ENCODE measurements around the gene CUL2.
"Not testable (repeated sequence)": the region's sequence is repeated elsewhere in the genome, so short reads cannot be mapped to it uniquely, and the experiment has no call there.

CUL2 gene

GRCh38 chr10:35103882-35104281 lies 13.7 kb upstream of the CUL2 start:
- no peak for DNase-seq
- TF ChIP-seq POLR2A (IDR thresholded peaks at IDR 0.05; ENCODE audit: low read length) (no peak), GATA1 (IDR thresholded peaks at IDR 0.05; ENCODE audit: low read depth, low read length) (no peak)

DNA sequence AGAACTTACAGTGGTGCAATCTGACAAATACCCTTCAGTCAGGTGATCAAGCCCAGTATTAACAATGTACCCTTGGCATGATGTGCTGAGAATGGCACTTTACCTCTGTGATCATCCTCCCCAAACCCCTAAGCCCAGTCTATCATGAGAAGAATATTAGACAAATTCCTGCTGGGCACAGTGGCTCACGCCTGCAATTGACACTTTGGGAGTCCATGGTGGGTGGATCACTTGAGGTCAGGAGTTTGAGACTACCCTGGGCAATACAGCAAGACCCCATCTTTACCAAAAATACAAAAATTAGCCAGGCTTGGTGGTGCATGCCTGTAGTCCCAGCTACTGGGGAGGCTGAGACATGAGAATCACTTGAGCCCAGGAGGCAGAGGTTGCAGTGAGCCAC lies 7.4 kb upstream of the CUL2 start:
- no peak for DNase-seq
- TF ChIP-seq POLR2A (IDR thresholded peaks at IDR 0.05; ENCODE audit: low read length) (no peak), GATA1 (IDR thresholded peaks at IDR 0.05; ENCODE audit: low read depth, low read length) (no peak)

- TF ChIP-seq GATA1 (IDR thresholded peaks at IDR 0.05; ENCODE audit: low read depth, low read length) (no peak), POLR2A (IDR thresholded peaks at IDR 0.05; ENCODE audit: low read length) (no peak)
- no peak for DNase-seq
Measured at GRCh38 chr10:35096312-35096711, 6.2 kb upstream of the CUL2 start.

- peak; percentile 22 to 23 for DNase-seq
- no peak for TF ChIP-seq POLR2A (IDR thresholded peaks at IDR 0.05; ENCODE audit: low read length)
- no peak for TF ChIP-seq GATA1 (IDR thresholded peaks at IDR 0.05; ENCODE audit: low read depth, low read length)
Measured at GRCh38 chr10:35092851-35093250, 2.7 kb upstream of the CUL2 start.

DNA sequence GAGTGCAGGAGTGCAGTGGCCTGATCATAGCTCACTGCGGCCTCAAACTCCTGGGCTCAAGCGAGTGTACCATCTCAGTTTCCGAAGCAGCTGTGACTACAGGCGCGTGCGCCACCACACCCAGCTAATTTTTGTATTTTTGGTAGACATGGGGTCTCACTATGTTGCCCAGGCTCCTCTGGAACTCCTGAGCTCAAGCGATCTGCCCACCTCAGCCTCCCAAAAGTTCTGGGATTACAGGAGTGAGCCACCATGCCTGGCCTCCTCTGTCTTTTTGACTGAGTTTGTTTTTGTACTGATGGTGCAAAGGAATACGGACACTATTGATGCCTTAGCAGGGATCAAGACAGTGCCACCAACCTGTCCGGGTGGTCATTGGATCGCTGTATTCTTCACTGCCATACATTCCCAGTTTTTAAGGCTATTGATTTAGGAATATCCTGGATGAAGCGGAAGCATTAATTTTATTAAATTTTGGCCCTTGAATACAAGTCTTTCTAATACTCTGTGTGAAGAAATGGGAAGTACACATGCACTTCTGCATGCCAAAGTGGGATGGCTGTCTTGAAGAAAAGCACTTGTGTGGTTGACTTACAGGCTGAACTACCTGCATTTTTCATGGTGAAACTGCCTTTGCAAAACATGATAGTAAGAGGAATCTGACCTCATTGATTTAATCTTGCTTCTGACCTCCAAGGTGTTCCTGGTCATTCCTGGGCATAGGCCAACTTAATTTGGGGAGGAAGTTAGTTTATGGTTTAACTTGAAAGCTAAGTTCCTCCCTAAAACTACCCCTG lies 2.1 kb upstream of the CUL2 start:
- no peak for DNase-seq

GRCh38 chr10:35089611-35090161 lies 455 bp downstream of the CUL2 start:
- TF ChIP-seq GATA1 (IDR thresholded peaks at IDR 0.05; ENCODE audit: low read depth, low read length) (no peak), POLR2A (IDR thresholded peaks at IDR 0.05; ENCODE audit: low read length) (no peak)
- DNase-seq = peak; percentile 65 to 68

More for the DNA sequence above, 2.1 kb upstream of the CUL2 start:
- TF ChIP-seq POLR2A (IDR thresholded peaks at IDR 0.05; ENCODE audit: low read length) (no peak), GATA1 (IDR thresholded peaks at IDR 0.05; ENCODE audit: low read depth, low read length) (no peak)

DNA sequence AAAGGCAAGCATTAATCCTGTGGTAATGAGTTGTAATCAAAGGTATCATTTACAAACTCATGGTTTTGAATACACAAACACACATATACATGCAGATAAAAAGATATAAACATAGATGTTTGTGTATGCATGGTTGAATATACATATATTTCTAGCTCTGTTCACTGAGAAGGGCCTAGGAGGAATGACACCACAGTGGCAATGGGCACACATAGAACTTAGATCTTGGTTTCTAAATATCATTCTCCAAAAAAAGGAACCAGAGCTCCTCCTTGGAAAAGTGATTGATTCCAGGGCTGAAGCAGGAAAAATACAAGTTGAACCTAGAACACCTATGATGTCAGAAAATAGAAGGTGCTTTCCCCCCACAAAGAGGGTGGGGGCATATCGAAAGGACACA lies 6.9 kb downstream of the CUL2 start:
- TF ChIP-seq POLR2A (IDR thresholded peaks at IDR 0.05; ENCODE audit: low read length) = no peak
- TF ChIP-seq GATA1 (IDR thresholded peaks at IDR 0.05; ENCODE audit: low read depth, low read length) = no peak

GRCh38 chr10:35080261-35080660 lies 9.9 kb downstream of the CUL2 start:
- not testable (repeated sequence) for DNase-seq

More for the DNA sequence above, 6.9 kb downstream of the CUL2 start:
- no peak for DNase-seq

- no peak for DNase-seq
Measured at GRCh38 chr10:35079763-35080162, 10.4 kb downstream of the CUL2 start.

DNA sequence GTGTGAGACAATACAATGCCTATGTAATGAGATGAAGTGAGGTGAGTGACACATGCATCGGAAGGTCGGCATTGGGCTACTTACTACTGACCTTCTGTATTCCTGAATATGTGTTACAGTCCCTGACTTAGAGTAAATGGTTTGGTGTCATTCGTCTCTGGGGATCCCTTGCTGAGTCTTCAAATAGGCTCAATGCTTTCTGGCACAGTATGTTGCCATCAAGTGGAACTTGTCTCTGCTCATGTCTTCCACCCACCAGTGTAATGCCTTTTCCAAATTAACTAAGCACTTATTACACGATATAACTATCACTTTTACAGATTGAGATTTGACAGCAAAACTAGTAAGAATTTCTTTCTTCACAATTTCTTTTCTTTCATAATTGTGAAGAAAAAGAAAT lies 10.9 kb downstream of the CUL2 start:
- no peak for DNase-seq
- TF ChIP-seq POLR2A (IDR thresholded peaks at IDR 0.05; ENCODE audit: low read length) (no peak), GATA1 (IDR thresholded peaks at IDR 0.05; ENCODE audit: low read depth, low read length) (no peak)

More at GRCh38 chr10:35079763-35080162, 10.4 kb downstream of the CUL2 start:
- TF ChIP-seq GATA1 (IDR thresholded peaks at IDR 0.05; ENCODE audit: low read depth, low read length) (no peak), POLR2A (IDR thresholded peaks at IDR 0.05; ENCODE audit: low read length) (no peak)

GRCh38 chr10:35075228-35075627 lies 14.9 kb downstream of the CUL2 start:
- DNase-seq = no peak
- TF ChIP-seq POLR2A (IDR thresholded peaks at IDR 0.05; ENCODE audit: low read length) (no peak), GATA1 (IDR thresholded peaks at IDR 0.05; ENCODE audit: low read depth, low read length) (no peak)

DNA sequence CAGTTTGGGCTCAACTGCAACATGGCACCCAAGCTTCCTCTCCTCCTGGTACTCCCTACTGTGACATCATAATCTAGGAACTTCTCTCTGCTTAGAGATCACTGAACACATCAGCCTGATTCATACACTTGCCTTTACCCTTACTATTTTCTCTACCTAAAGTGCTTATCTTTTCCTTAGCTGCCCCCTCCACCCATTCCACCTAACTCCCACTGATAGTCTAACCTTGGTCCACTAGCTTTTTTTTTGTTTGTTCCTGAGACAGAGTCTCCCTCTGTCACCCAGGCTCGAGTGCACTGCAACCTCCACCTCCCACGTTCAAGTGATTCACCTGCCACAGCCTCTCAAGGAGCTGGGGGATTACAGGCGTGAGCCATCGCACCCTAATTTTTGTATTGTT lies 15.9 kb downstream of the CUL2 start:
- TF ChIP-seq POLR2A (IDR thresholded peaks at IDR 0.05; ENCODE audit: low read length) (no peak), GATA1 (IDR thresholded peaks at IDR 0.05; ENCODE audit: low read depth, low read length) (no peak)

GRCh38 chr10:35070521-35070920 lies 19.6 kb downstream of the CUL2 start:
- no peak for DNase-seq
- TF ChIP-seq POLR2A (IDR thresholded peaks at IDR 0.05; ENCODE audit: low read length) (no peak), GATA1 (IDR thresholded peaks at IDR 0.05; ENCODE audit: low read depth, low read length) (no peak)

More for the DNA sequence above, 15.9 kb downstream of the CUL2 start:
- DNase-seq = no peak

DNA sequence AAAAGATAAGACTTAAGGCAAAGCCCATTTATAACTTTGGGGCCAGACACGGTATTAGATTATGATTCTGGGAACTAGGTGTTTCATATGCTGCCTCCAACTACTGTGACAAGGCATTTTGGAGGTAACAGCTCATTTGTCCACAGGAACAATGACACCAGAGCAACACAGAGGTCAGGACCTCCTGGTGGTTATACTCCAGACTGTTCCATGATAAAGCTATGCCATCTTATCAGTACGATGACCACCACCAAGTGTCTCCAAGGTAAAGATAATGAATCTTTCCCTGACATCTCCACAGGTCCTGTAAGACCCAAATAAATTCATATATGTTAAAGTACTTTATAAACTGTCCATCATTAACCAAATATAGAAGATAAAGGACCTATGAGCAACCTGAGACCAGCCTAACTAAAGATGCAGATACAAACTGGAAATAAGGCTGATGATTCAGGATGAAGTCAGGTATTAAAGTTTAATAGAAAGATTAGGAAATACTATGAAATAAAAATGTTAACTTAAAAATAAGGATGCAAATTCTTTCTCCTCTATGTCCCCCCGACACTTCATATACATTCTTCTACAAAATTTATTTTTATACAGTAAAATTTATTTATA lies 26.2 kb downstream of the CUL2 start:
- TF ChIP-seq POLR2A (IDR thresholded peaks at IDR 0.05; ENCODE audit: low read length) (no peak), GATA1 (IDR thresholded peaks at IDR 0.05; ENCODE audit: low read depth, low read length) (no peak)
- peak; percentile 29 to 74 for DNase-seq

DNA sequence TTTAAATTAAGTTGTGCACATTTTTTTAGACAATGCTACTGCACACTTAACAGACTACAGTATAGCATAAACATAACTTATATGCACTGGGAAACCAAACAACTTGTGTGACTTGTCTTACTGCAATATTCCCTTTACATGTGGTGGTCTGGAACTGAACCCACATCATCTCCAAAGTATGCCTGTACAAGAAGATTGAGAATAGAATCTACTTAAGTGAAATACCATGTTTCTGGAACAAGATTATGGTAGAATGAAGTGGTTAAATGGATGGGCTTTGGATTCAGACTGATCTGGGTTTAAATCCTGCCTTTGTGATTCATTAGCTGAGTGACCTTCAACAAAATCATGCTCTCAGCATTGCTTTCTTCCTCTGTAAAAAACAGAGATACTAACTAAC lies 30.7 kb downstream of the CUL2 start:
- DNase-seq = no peak
- TF ChIP-seq GATA1 (IDR thresholded peaks at IDR 0.05; ENCODE audit: low read depth, low read length) = no peak
- no peak for TF ChIP-seq POLR2A (IDR thresholded peaks at IDR 0.05; ENCODE audit: low read length)
